Measurements from ENCODE around the gene GPATCH3.
"Not testable (repeated sequence)": the region's sequence is repeated elsewhere in the genome, so short reads cannot be mapped to it uniquely, and the experiment has no call there.

Gene GPATCH3

GRCh38 chr1:26847826-26848225 lies 52.4 kb downstream of the GPATCH3 start:
- DNase-seq (ENCODE audit: extremely low read depth in 1 of 2, low read depth in 1 of 2): not testable (repeated sequence)

DNA sequence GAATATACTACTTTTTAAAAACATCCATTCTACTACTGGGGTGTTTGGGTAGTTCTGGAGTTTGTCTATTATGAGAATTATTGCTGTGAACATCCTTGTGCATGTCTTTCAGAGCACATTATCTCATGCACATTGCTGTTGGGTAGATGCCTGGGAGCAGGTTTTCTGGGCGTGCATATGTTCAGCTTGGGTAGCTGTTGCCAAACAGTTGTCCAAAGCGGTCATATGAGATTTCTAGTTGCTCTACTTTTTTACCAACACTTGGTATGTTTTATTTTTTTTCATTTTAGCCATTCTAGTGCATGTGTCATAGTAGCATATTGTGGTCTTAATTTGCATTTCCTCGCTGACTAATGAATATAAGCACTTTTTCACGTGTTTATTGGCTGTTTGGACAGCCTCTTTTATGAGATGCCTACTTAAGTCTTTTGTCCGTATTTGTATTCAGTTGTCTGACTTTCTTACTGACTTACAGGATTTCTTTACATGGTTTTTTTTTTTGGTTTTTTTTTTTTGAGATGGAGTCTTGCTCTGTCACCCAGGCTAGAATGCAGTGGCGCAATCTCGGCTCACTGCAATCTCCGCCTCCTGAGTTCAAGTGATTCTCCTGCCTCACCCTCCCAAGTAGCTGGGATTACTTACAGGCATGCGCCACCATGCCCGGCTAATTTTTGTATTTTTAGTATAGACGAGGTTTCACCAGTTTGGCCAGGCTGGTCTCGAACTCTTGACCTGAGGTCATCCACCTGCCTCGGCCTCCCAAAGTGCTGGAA lies 55.7 kb downstream of the GPATCH3 start:
- DNase-seq (ENCODE audit: extremely low read depth in 1 of 2, low read depth in 1 of 2): no peak

All from stimulated activated CD8-positive, alpha-beta memory T cell treated with anti-CD3 and anti-CD28 coated beads, Interleukin-7, amount 100 ng/mL, for 48 hours (primary cell).